ENCODE results near the gene METTL2B. TPM values are rescaled to one million over a fixed set of nuclear protein-coding genes. Genes with fewer than 3 reads are reported as not detected.
"Not testable (repeated sequence)": the region's sequence is repeated elsewhere in the genome, so short reads cannot be mapped to it uniquely, and the experiment has no call there.

The METTL2B gene
- 40.0 and 47.5 TPM in 2 replicates for total RNA-seq

GRCh38 chr7:128476402-128477335, at the start of gene METTL2B:
METTL2B (plus strand) TSS chr7:128476748; CDS start chr7:128476766, 18 bp downstream.
- peak; percentile 71 for DNase-seq (ENCODE audit: low read depth)
- TF ChIP-seq CTCF (IDR thresholded peaks at IDR 0.05; ENCODE audit: insufficient read depth, low read length, poor library complexity, severe bottlenecking): peak; percentile 49
- not testable (repeated sequence) for H3K36me3 ChIP-seq (ENCODE audit: control insufficient read depth, insufficient read depth, low read length); H3K27me3 ChIP-seq (ENCODE audit: control insufficient read depth, insufficient read depth, low read length)
- H3K4me3 ChIP-seq (ENCODE audit: low read depth, low read length): peak within 1 kb of the TSS; percentile 84

- Histone ChIP-seq H3K4me3 (ENCODE audit: low read depth, low read length) (no peak overlapping the region), H3K27me3 (ENCODE audit: control insufficient read depth, insufficient read depth, low read length) (no peaks in the 10 kb centered on the region), H3K36me3 (ENCODE audit: control insufficient read depth, insufficient read depth, low read length) (no peaks in the 10 kb centered on the region)
- DNase-seq (ENCODE audit: low read depth): no peak
- peak; percentile 65 for TF ChIP-seq CTCF (IDR thresholded peaks at IDR 0.05; ENCODE audit: insufficient read depth, low read length, poor library complexity, severe bottlenecking)
Measured at GRCh38 chr7:128427289-128427891, 49.2 kb upstream of the METTL2B start.

- Histone ChIP-seq H3K27me3 (ENCODE audit: control insufficient read depth, insufficient read depth, low read length) (no peaks in the 10 kb centered on the region), H3K4me3 (ENCODE audit: low read depth, low read length) (no peak overlapping the region), H3K36me3 (ENCODE audit: control insufficient read depth, insufficient read depth, low read length) (no peaks in the 10 kb centered on the region)
- no peak for TF ChIP-seq CTCF (IDR thresholded peaks at IDR 0.05; ENCODE audit: insufficient read depth, low read length, poor library complexity, severe bottlenecking)
- DNase-seq (ENCODE audit: low read depth): no peak
Measured at GRCh38 chr7:128430207-128430606, 46.3 kb upstream of the METTL2B start.

- Histone ChIP-seq H3K4me3 (ENCODE audit: low read depth, low read length) (no peak overlapping the region), H3K36me3 (ENCODE audit: control insufficient read depth, insufficient read depth, low read length) (no peaks in the 10 kb centered on the region), H3K27me3 (ENCODE audit: control insufficient read depth, insufficient read depth, low read length) (no peaks in the 10 kb centered on the region)
- TF ChIP-seq CTCF (IDR thresholded peaks at IDR 0.05; ENCODE audit: insufficient read depth, low read length, poor library complexity, severe bottlenecking): no peak
- no peak for DNase-seq (ENCODE audit: low read depth)
Measured at GRCh38 chr7:128431221-128431620, 45.3 kb upstream of the METTL2B start.

GRCh38 chr7:128431754-128432153, 44.8 kb upstream of the METTL2B start:
- no peak for DNase-seq (ENCODE audit: low read depth)

More at GRCh38 chr7:128431754-128432153, 44.8 kb upstream of the METTL2B start:
- TF ChIP-seq CTCF (IDR thresholded peaks at IDR 0.05; ENCODE audit: insufficient read depth, low read length, poor library complexity, severe bottlenecking): no peak
- H3K36me3 ChIP-seq (ENCODE audit: control insufficient read depth, insufficient read depth, low read length): no peaks in the 10 kb centered on the region
- no peaks in the 10 kb centered on the region for H3K27me3 ChIP-seq (ENCODE audit: control insufficient read depth, insufficient read depth, low read length)
- no peak overlapping the region for H3K4me3 ChIP-seq (ENCODE audit: low read depth, low read length)

All from kidney epithelial cell (primary cell).